HepG2 (cell line): ENCODE data around the gene LSM10. TPM values are rescaled to one million over a fixed set of nuclear protein-coding genes. Genes with fewer than 3 reads are reported as not detected.

ENCODE experiments used
- ARHGAP35 ChIP-seq: sonication (generic); formaldehyde crosslinking; IDR thresholded peaks from 2 replicates; pipeline ENCODE4 v1.9.0; 2022; ENCODE audit warnings: mild to moderate bottlenecking, inconsistent platforms, moderate library complexity, missing genetic modification reagents, borderline replicate concordance
- ARID2 ChIP-seq: sonication (generic); formaldehyde crosslinking; IDR thresholded peaks from 2 replicates; pipeline ENCODE4 v1.8.1; 2022; ENCODE audit warnings: mild to moderate bottlenecking, missing genetic modification reagents, borderline replicate concordance
- CENPT ChIP-seq: sonication (generic); formaldehyde crosslinking; IDR thresholded peaks from 2 replicates; pipeline ENCODE4 v1.8.0; 2022; ENCODE audit warnings: low read depth, mild to moderate bottlenecking, moderate library complexity, missing genetic modification reagents
- FOXA3 ChIP-seq: IDR thresholded peaks from 2 replicates; pipeline ENCODE4 v1.6.1; 2016; ENCODE audit warnings: missing genetic modification reagents, missing compliant biosample characterization
- SRF ChIP-seq: IDR thresholded peaks from 2 replicates; pipeline ENCODE4 v1.6.1; 2011; ENCODE audit warnings: mild to moderate bottlenecking, low read depth, low read length, moderate library complexity
- ZBTB7B ChIP-seq: sonication (generic); formaldehyde crosslinking; IDR thresholded peaks from 2 replicates; pipeline ENCODE4 v1.4.0; 2020; ENCODE audit warnings: missing genetic modification reagents
- ZNF121 ChIP-seq: sonication (generic); formaldehyde crosslinking; IDR thresholded peaks from 2 replicates; pipeline ENCODE4 v1.5.0; 2020; ENCODE audit warnings: mild to moderate bottlenecking, missing genetic modification reagents
- ZNF143 ChIP-seq: sonication (generic); formaldehyde crosslinking; IDR thresholded peaks from 2 replicates; pipeline ENCODE4 v1.4.0; 2020; ENCODE audit warnings: missing genetic modification reagents
- polyA plus RNA-seq, 8 experiments: library from polyadenylated mRNA; depleted of rRNA in 3 of 8; stranded (reverse) in 7 of 8; unstranded in 1 of 8; fragments of >200 nt; fragmentation: Illumina TruSeq in 4 of 8; extraction: Trizol in 4 of 8; gene quantifications; 2 replicates each; pipeline versions ENCODE4 v1.2.1 to v1.2.3, GENCODE V29; 2011 to 2016; ENCODE audit warnings: low read depth in 4 of 8, missing spikeins in 1 of 8, mixed read lengths in 1 of 8; ENCODE audit not compliant: insufficient read depth in 1 of 8
- total RNA-seq, 5 experiments: library from RNA; depleted of rRNA; stranded (reverse); fragments of >200 nt; fragmentation: Illumina TruSeq; extraction: Trizol; gene quantifications; 2 replicates each; pipeline ENCODE4 v1.2.3, GENCODE V29; 2016; ENCODE audit warnings: low read depth in 1 of 5
- TF ChIP-seq, protein P1 (sequence below): sonication (generic); formaldehyde crosslinking; IDR thresholded peaks from 2 replicates; pipeline ENCODE4 v1.4.0; 2020; ENCODE audit warnings: mild to moderate bottlenecking, low read depth, missing genetic modification reagents
- TF ChIP-seq, protein P2 (sequence below): sonication (generic); formaldehyde crosslinking; IDR thresholded peaks from 2 replicates; pipeline ENCODE4 v1.9.0; 2021; ENCODE audit warnings: mild to moderate bottlenecking, missing genetic modification reagents
- TF ChIP-seq, protein P3 (sequence below): sonication (generic); formaldehyde crosslinking; IDR thresholded peaks from 2 replicates; pipeline ENCODE4 v1.8.0; 2022; ENCODE audit warnings: missing genetic modification reagents, mild to moderate bottlenecking, inconsistent platforms, borderline replicate concordance
- TF ChIP-seq, protein P4 (sequence below): sonication (generic); formaldehyde crosslinking; IDR thresholded peaks from 2 replicates; pipeline ENCODE4 v1.5.1; 2020; ENCODE audit warnings: mild to moderate bottlenecking, missing genetic modification reagents, borderline replicate concordance

Gene LSM10
- total and polyA plus RNA-seq, 2 of the 13 experiments (the other 11 are each of a cell fraction or from before 2014, with no cell fraction given): 14.0 to 52.0 TPM

DNA sequence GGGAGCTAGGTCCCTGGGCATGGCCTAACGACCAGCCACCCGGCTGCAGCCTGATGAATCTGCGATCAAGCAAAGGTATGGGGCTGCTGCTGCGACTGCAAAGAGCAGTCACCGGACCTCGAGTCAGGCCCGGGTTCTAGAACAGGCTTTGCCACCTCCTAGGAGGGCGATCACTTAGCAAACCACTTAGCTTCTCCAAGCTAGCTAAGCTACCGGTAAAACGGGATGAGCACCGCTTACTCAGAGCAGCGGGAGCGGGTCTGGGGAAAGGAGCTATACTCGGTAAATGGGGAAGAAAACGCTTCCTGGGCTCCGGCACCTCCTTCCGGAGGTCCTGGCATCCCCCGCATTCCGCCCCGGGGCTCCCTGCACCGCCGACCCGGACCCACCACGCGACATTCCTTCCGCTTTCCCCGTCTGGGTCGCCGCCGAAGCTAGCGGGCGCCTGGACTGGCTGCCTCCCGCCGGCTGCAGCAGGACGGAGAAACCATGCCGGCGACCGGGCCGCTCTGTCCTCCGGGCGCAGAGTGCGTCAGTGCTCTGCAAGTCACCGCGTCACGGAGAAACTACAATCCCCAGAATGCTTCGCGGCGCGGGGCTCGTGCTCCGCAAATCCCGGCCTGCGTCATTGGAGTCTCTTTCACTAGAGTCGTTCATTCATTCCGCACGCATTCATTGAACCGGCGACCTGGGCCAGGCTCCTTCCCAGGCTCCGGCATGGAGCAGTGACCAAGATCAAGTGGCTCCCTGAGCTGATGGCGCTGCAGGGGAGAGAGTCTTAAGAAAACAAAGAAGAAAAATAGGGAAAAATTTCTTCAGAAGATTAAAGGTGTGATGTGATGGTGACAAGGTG lies at the start of gene LSM10 (continued):
- TF ChIP-seq, protein P1, sequence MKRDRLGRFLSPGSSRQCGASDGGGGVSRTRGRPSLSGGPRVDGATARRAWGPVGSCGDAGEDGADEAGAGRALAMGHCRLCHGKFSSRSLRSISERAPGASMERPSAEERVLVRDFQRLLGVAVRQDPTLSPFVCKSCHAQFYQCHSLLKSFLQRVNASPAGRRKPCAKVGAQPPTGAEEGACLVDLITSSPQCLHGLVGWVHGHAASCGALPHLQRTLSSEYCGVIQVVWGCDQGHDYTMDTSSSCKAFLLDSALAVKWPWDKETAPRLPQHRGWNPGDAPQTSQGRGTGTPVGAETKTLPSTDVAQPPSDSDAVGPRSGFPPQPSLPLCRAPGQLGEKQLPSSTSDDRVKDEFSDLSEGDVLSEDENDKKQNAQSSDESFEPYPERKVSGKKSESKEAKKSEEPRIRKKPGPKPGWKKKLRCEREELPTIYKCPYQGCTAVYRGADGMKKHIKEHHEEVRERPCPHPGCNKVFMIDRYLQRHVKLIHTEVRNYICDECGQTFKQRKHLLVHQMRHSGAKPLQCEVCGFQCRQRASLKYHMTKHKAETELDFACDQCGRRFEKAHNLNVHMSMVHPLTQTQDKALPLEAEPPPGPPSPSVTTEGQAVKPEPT: no peak
- TF ChIP-seq ZNF121 (CRISPR knock-in tag): no peak
- TF ChIP-seq, protein P2, sequence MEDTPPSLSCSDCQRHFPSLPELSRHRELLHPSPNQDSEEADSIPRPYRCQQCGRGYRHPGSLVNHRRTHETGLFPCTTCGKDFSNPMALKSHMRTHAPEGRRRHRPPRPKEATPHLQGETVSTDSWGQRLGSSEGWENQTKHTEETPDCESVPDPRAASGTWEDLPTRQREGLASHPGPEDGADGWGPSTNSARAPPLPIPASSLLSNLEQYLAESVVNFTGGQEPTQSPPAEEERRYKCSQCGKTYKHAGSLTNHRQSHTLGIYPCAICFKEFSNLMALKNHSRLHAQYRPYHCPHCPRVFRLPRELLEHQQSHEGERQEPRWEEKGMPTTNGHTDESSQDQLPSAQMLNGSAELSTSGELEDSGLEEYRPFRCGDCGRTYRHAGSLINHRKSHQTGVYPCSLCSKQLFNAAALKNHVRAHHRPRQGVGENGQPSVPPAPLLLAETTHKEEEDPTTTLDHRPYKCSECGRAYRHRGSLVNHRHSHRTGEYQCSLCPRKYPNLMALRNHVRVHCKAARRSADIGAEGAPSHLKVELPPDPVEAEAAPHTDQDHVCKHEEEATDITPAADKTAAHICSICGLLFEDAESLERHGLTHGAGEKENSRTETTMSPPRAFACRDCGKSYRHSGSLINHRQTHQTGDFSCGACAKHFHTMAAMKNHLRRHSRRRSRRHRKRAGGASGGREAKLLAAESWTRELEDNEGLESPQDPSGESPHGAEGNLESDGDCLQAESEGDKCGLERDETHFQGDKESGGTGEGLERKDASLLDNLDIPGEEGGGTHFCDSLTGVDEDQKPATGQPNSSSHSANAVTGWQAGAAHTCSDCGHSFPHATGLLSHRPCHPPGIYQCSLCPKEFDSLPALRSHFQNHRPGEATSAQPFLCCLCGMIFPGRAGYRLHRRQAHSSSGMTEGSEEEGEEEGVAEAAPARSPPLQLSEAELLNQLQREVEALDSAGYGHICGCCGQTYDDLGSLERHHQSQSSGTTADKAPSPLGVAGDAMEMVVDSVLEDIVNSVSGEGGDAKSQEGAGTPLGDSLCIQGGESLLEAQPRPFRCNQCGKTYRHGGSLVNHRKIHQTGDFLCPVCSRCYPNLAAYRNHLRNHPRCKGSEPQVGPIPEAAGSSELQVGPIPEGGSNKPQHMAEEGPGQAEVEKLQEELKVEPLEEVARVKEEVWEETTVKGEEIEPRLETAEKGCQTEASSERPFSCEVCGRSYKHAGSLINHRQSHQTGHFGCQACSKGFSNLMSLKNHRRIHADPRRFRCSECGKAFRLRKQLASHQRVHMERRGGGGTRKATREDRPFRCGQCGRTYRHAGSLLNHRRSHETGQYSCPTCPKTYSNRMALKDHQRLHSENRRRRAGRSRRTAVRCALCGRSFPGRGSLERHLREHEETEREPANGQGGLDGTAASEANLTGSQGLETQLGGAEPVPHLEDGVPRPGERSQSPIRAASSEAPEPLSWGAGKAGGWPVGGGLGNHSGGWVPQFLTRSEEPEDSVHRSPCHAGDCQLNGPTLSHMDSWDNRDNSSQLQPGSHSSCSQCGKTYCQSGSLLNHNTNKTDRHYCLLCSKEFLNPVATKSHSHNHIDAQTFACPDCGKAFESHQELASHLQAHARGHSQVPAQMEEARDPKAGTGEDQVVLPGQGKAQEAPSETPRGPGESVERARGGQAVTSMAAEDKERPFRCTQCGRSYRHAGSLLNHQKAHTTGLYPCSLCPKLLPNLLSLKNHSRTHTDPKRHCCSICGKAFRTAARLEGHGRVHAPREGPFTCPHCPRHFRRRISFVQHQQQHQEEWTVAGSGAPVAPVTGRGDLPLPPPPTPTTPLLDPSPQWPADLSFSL (CRISPR knock-in tag): no peak
- peak; percentile 58 for TF ChIP-seq ZBTB7B (CRISPR knock-in tag)
- TF ChIP-seq, protein P3, sequence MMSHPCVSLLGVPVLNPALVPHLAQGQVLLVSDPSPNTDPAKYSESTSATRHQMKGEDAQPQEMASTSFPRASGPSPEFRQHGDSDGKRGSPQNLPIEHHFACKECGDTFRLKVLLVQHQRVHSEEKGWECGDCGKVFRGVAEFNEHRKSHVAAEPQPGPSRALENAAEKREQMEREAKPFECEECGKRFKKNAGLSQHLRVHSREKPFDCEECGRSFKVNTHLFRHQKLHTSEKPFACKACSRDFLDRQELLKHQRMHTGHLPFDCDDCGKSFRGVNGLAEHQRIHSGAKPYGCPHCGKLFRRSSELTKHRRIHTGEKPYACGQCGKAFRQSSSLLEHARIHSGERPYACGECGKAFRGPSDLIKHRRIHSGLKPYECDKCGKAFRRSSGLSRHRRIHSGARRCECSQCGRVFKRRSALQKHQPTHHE (CRISPR knock-in tag): no peak; the same call in 1 of the 2 replicates
- TF ChIP-seq SRF: no peak
- no peak for TF ChIP-seq CENPT
- peak; percentile 96 for TF ChIP-seq ZNF143 (CRISPR knock-in tag)
- TF ChIP-seq ARID2 (CRISPR knock-in tag): no peak
- 0 out of 2 replicates have a peak, but pooled peaks have one; percentile 33 for TF ChIP-seq FOXA3 (CRISPR knock-in tag)
- peak; percentile 19; the same call in 1 of the 2 replicates for TF ChIP-seq ARHGAP35 (CRISPR knock-in tag)
- TF ChIP-seq, protein P4, sequence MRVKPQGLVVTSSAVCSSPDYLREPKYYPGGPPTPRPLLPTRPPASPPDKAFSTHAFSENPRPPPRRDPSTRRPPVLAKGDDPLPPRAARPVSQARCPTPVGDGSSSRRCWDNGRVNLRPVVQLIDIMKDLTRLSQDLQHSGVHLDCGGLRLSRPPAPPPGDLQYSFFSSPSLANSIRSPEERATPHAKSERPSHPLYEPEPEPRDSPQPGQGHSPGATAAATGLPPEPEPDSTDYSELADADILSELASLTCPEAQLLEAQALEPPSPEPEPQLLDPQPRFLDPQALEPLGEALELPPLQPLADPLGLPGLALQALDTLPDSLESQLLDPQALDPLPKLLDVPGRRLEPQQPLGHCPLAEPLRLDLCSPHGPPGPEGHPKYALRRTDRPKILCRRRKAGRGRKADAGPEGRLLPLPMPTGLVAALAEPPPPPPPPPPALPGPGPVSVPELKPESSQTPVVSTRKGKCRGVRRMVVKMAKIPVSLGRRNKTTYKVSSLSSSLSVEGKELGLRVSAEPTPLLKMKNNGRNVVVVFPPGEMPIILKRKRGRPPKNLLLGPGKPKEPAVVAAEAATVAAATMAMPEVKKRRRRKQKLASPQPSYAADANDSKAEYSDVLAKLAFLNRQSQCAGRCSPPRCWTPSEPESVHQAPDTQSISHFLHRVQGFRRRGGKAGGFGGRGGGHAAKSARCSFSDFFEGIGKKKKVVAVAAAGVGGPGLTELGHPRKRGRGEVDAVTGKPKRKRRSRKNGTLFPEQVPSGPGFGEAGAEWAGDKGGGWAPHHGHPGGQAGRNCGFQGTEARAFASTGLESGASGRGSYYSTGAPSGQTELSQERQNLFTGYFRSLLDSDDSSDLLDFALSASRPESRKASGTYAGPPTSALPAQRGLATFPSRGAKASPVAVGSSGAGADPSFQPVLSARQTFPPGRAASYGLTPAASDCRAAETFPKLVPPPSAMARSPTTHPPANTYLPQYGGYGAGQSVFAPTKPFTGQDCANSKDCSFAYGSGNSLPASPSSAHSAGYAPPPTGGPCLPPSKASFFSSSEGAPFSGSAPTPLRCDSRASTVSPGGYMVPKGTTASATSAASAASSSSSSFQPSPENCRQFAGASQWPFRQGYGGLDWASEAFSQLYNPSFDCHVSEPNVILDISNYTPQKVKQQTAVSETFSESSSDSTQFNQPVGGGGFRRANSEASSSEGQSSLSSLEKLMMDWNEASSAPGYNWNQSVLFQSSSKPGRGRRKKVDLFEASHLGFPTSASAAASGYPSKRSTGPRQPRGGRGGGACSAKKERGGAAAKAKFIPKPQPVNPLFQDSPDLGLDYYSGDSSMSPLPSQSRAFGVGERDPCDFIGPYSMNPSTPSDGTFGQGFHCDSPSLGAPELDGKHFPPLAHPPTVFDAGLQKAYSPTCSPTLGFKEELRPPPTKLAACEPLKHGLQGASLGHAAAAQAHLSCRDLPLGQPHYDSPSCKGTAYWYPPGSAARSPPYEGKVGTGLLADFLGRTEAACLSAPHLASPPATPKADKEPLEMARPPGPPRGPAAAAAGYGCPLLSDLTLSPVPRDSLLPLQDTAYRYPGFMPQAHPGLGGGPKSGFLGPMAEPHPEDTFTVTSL (CRISPR knock-in tag): no peak
